GM12878 (cell line): Measurements from ENCODE around the gene HLA-DMA. TPM values are rescaled to one million over a fixed set of nuclear protein-coding genes. Genes with fewer than 3 reads are reported as not detected.

ENCODE experiments used
- ATAC-seq: fragments of 200-7000 bp; cut with Tn5 transposase; 3 replicates; pipeline ENCODE4 v1.9.1; 2020; ENCODE audit warnings: mild to moderate bottlenecking, moderate library complexity
- BruUV-seq: library from RNA; stranded (reverse); fragments of 400-500 nt; replicated peaks from 2 replicates; lab custom pipeline; 2021; lab: Mats Ljungman, UMichigan
- CTCF ChIA-PET: fragments of 300-600 bp; sonication (Branson Sonifier 250); formaldehyde crosslinking; extraction: SDS; loops from one replicate; lab custom pipeline; 2021; ENCODE audit warnings: inconsistent platforms; lab: Yijun Ruan, JAX
- POLR2A ChIA-PET: fragments of 350-600 bp; formaldehyde crosslinking; extraction: SDS; loops from one replicate; lab custom pipeline; 2021; ENCODE audit warnings: inconsistent platforms; lab: Charles Lee
- RAD21 ChIA-PET: fragments of 300-600 bp; sonication (Branson Sonifier 250); formaldehyde crosslinking; loops from one replicate; lab custom pipeline; 2023; ENCODE audit warnings: antibody characterized with exemption; ENCODE audit not compliant: unreplicated experiment; lab: Charles Lee
- SMC1A ChIA-PET: fragments of 300-600 bp; sonication (Branson Sonifier 250); formaldehyde crosslinking; loops from one replicate; lab custom pipeline; 2023; ENCODE audit not compliant: unreplicated experiment, uncharacterized antibody; lab: Charles Lee
- DNase-seq: peaks from one replicate; pipeline ENCODE4 v3.0.0-alpha.2; 2011; ENCODE audit warnings: low read depth, low spot score
- FAIRE-seq: peaks from 3 replicates; lab custom pipeline; 2011; peaks lifted over from hg19 to GRCh38; lab: Jason Lieb, UNC
- H2AFZ ChIP-seq: 2 replicates; pipeline ENCODE4 v1.6.0; 2011; ENCODE audit warnings: low read depth, low read length, control low read depth; ENCODE audit not compliant: control insufficient read depth
- H3K27ac ChIP-seq: 2 replicates; pipeline ENCODE4 v1.5.1; 2011; ENCODE audit warnings: control low read depth; ENCODE audit not compliant: control insufficient read depth, insufficient read depth
- H3K27me3 ChIP-seq, 2 experiments: replicated peaks in 1 of 2; 2 replicates each; pipeline versions ENCODE4 v1.6.0 to v1.6.1; 2011; ENCODE audit warnings: low read length in 1 of 2; ENCODE audit not compliant: control insufficient read depth in 2 of 2, insufficient read depth in 2 of 2
- H3K36me3 ChIP-seq, 2 experiments: 2 replicates each; pipeline ENCODE4 v1.5.1; 2011; ENCODE audit warnings: low read length in 1 of 2; ENCODE audit not compliant: control insufficient read depth in 2 of 2, insufficient read depth in 2 of 2
- H3K4me1 ChIP-seq: 2 replicates; pipeline ENCODE4 v1.6.1; 2011; ENCODE audit warnings: mild to moderate bottlenecking, low read length, moderate library complexity, mixed read lengths; ENCODE audit not compliant: control insufficient read depth, insufficient read depth
- H3K4me2 ChIP-seq: 2 replicates; pipeline ENCODE4 v1.6.0; 2011; ENCODE audit warnings: control low read depth; ENCODE audit not compliant: control insufficient read depth, insufficient read depth
- H3K4me3 ChIP-seq: fragments of 200-600 bp; sonication (generic); 2 replicates; pipeline ENCODE4 v1.5.1; 2016
- H3K79me2 ChIP-seq: 2 replicates; pipeline ENCODE4 v1.6.0; 2011; ENCODE audit warnings: low read length; ENCODE audit not compliant: control insufficient read depth, insufficient read depth
- H3K9ac ChIP-seq: 2 replicates; pipeline ENCODE4 v1.8.0; 2011; ENCODE audit warnings: low read length, control low read depth, mixed read lengths; ENCODE audit not compliant: control insufficient read depth, insufficient read depth
- H3K9me3 ChIP-seq: replicated peaks from 3 replicates; pipeline ENCODE4 v1.5.1; 2011; ENCODE audit warnings: mild to moderate bottlenecking, low read length; ENCODE audit not compliant: control insufficient read depth, insufficient read depth
- H4K20me1 ChIP-seq: 2 replicates; pipeline ENCODE4 v1.6.0; 2011; ENCODE audit not compliant: control insufficient read depth, insufficient read depth
- BHLHE40 ChIP-seq, 2 experiments: fragments of 450-650 bp in 1 of 2; IDR thresholded peaks; 2 replicates each; pipeline ENCODE4 v1.6.1; 2011 to 2017; ENCODE audit warnings: low read depth in 2 of 2, borderline replicate concordance in 1 of 2, improper control_type of control experiment in 1 of 2, low read length in 1 of 2, mild to moderate bottlenecking in 1 of 2
- CEBPB ChIP-seq, 2 experiments: fragments of 150-350 bp in 1 of 2; IDR thresholded peaks; 2 replicates each; pipeline ENCODE4 v1.6.1; 2012 to 2014; ENCODE audit warnings: low read depth in 2 of 2, low read length in 2 of 2, borderline replicate concordance in 1 of 2, inconsistent platforms in 1 of 2
- CREB1 ChIP-seq: IDR thresholded peaks from 2 replicates; pipeline ENCODE4 v1.6.1; 2012; ENCODE audit warnings: low read depth, mild to moderate bottlenecking, inconsistent platforms
- E2F4 ChIP-seq: IDR thresholded peaks from 2 replicates; pipeline ENCODE4 v1.6.1; 2012; ENCODE audit warnings: low read depth, low read length, improper control_type of control experiment
- KAT2A ChIP-seq: conservative IDR thresholded peaks from 2 replicates; pipeline ENCODE4 v1.6.1; 2011; ENCODE audit warnings: low read depth, low read length; ENCODE audit not compliant: control insufficient read depth
- MLLT1 ChIP-seq: fragments of 450-650 bp; IDR thresholded peaks from 2 replicates; pipeline ENCODE4 v1.6.1; 2016; ENCODE audit warnings: mild to moderate bottlenecking
- MTA3 ChIP-seq: IDR thresholded peaks from 2 replicates; pipeline ENCODE4 v1.6.1; 2012; ENCODE audit warnings: low read length, inconsistent platforms, borderline replicate concordance
- MXI1 ChIP-seq: fragments of 150-350 bp; IDR thresholded peaks from 2 replicates; pipeline ENCODE4 v1.6.1; 2011; ENCODE audit warnings: low read depth, mild to moderate bottlenecking, inconsistent platforms, low read length, improper control_type of control experiment
- PML ChIP-seq: IDR thresholded peaks from 2 replicates; pipeline ENCODE4 v1.6.1; 2012; ENCODE audit warnings: low read length, inconsistent platforms
- POLR2AphosphoS2 ChIP-seq: IDR thresholded peaks from 2 replicates; pipeline ENCODE4 v1.6.1; 2011; ENCODE audit warnings: low read depth, mild to moderate bottlenecking, low read length, improper control_type of control experiment, moderate library complexity
- POLR2AphosphoS5 ChIP-seq: IDR thresholded peaks from 2 replicates; pipeline ENCODE4 v1.6.1; 2011; ENCODE audit warnings: mild to moderate bottlenecking, low read length, inconsistent platforms
- POU2F2 ChIP-seq: IDR thresholded peaks from 3 replicates; pipeline ENCODE4 v1.6.1; 2011; ENCODE audit warnings: low read depth, mild to moderate bottlenecking, low read length, borderline replicate concordance
- RB1 ChIP-seq: fragments of 450-650 bp; formaldehyde crosslinking; IDR thresholded peaks from 2 replicates; pipeline ENCODE4 v1.6.1; 2017; ENCODE audit warnings: mild to moderate bottlenecking, borderline replicate concordance
- RFX5 ChIP-seq: IDR thresholded peaks from 2 replicates; pipeline ENCODE4 v1.6.1; 2011; ENCODE audit warnings: low read depth, low read length, improper control_type of control experiment
- SMAD5 ChIP-seq: IDR thresholded peaks from 2 replicates; pipeline ENCODE4 v1.6.1; 2016; ENCODE audit warnings: antibody characterized with exemption, low read depth
- SP1 ChIP-seq: IDR thresholded peaks from one replicate; pipeline ENCODE4 v1.6.1; 2011; ENCODE audit warnings: low read depth, low read length
- TAF1 ChIP-seq: IDR thresholded peaks from 2 replicates; pipeline ENCODE4 v1.6.1; 2011; ENCODE audit warnings: mild to moderate bottlenecking, low read depth, low read length, borderline replicate concordance
- ZBED1 ChIP-seq: IDR thresholded peaks from 2 replicates; pipeline ENCODE4 v1.6.1; 2016; ENCODE audit warnings: borderline replicate concordance
- ZNF207 ChIP-seq: fragments of 450-650 bp; IDR thresholded peaks from 2 replicates; pipeline ENCODE4 v1.6.1; 2014; ENCODE audit warnings: antibody characterized with exemption, mild to moderate bottlenecking, borderline replicate concordance
- ZNF274 ChIP-seq: IDR thresholded peaks from one replicate; pipeline ENCODE4 v1.8.0; 2011; ENCODE audit not compliant: insufficient read length, insufficient read depth
- ZSCAN29 ChIP-seq: fragments of 450-650 bp; IDR thresholded peaks from 2 replicates; pipeline ENCODE4 v1.6.1; 2017; ENCODE audit warnings: mild to moderate bottlenecking, moderate library complexity
- WGBS: methylation state at CpG from one replicate; pipeline ENCODE4 v1.1.6; 2016; ENCODE audit warnings: low lambda C conversion rate; ENCODE audit not compliant: insufficient replicate concordance, insufficient coverage; ENCODE audit errors: missing lambda C conversion rate; 5-methylcytosine and 5-hydroxymethylcytosine counted together
- in situ Hi-C: fragments of 300-500 bp; cut with MboI; formaldehyde crosslinking; loops from 9 replicates; pipeline ENCODE4 v1.14.3; 2018; ENCODE audit warnings: mixed read lengths
- intact Hi-C: fragments of 100-400 bp; cut with micrococcal nuclease; formaldehyde crosslinking; loops from one replicate; pipeline ENCODE4 v1.14.2; 2022; ENCODE audit not compliant: unreplicated experiment
- polyA plus RNA-seq, 11 experiments: library from polyadenylated mRNA; depleted of rRNA in 4 of 11; unstranded in 6 of 11; stranded (reverse) in 5 of 11; fragments of >200 nt; fragmentation: Nextera tagmentation in 4 of 11; fragmentation: Illumina TruSeq in 1 of 11; extraction: Ambion mirVana in 4 of 11; extraction: Trizol in 1 of 11; gene quantifications; 1 replicate in 1 of 11; 2 replicates in 10 of 11; pipeline versions ENCODE4 v1.2.1 to v1.2.3, GENCODE V29; 2011 to 2016; ENCODE audit warnings: inconsistent platforms in 2 of 11, missing spikeins in 2 of 11, low read depth in 1 of 11
- total RNA-seq, 4 experiments: library from RNA; depleted of rRNA in 3 of 4; stranded (reverse); fragments of >200 nt in 3 of 4; fragmentation: Illumina TruSeq in 1 of 4; extraction: Trizol in 1 of 4; gene quantifications; 2 replicates each; pipeline versions ENCODE4 v1.2.1 to v1.2.3, GENCODE V29; 2013 to 2021

Gene HLA-DMA
- total and polyA plus RNA-seq, 10 of the 15 experiments (the other 5 are each of a cell fraction or from before 2014, with no cell fraction given) = 177 to 552 (median 309) TPM

GRCh38 chr6:32940656-32941213 lies 12.2 kb downstream of the HLA-DMA start, which contains the start of gene HLA-DMB:
Gene HLA-DMB, minus strand, starts transcription at chr6:32941028. Its CDS starts 221 bp downstream, at chr6:32940807.
- Histone ChIP-seq H2AFZ (peak within 1 kb of the TSS; percentile 67), H3K4me1 (peaks cover 41% of the 10 kb centered on the region), H3K4me2 (peak within 1 kb of the TSS; percentile 81), H3K27ac (peak within 1 kb of the TSS; percentile 96), H3K27me3 (no peaks in the 10 kb centered on the region), H3K9ac (peak within 1 kb of the TSS; percentile 96), H3K36me3 (peaks cover 15 to 22% of the 10 kb centered on the region in 2 experiments; a peak in 3 of 4 replicates), H3K9me3 (no peaks in the 10 kb centered on the region), H3K4me3 (peak within 1 kb of the TSS; percentile 79), H4K20me1 (no peaks in the 10 kb centered on the region), H3K79me2 (peaks cover 48% of the 10 kb centered on the region)
- peak; percentile 97 for DNase-seq
- SMC1A ChIA-PET = interaction anchor here (0.9 to 15.9 kb wide), 8 partner anchors 7 to 46 kb away, joined by 3 to 354 read pairs (median 11); partner anchors contain the start of genes BRD2 and HLA-DMA
- RAD21 ChIA-PET = interaction anchor here (0.6 to 8.6 kb wide), 15 partner anchors 8 to 135 kb away, joined by 3 to 130 read pairs (median 17); partner anchors contain the start of genes BRD2, HLA-DMA, HLA-DPB1 and TAP2
- ATAC-seq = peak; percentile 74
- CTCF ChIA-PET = interaction anchor here (0.7 to 15.9 kb wide), 15 partner anchors 8 to 120 kb away, joined by 3 to 532 read pairs (median 4); partner anchors contain the start of genes BRD2, HLA-DMA and TAP2
- no TSS peak for BruUV-seq
- peak; percentile 57 for FAIRE-seq
- 1% methylated on average over 9 of the region's 9 CpGs for WGBS
- intact Hi-C loops = loop anchor here (10.0 kb wide), 1 partner anchor 506 kb away; the partner anchor contains the start of gene HLA-DRA
- in situ Hi-C loops = loop anchor here (10.0 kb wide), 1 partner anchor 326 kb away; no protein-coding TSS in a partner anchor
- POLR2A ChIA-PET = interaction anchor here (0.5 to 10.8 kb wide), 14 partner anchors 10 to 132 kb away, joined by 3 to 270 read pairs (median 6); partner anchors contain the start of genes BRD2, HLA-DMA, HLA-DPA1 and PSMB9
- 0 out of 2 replicates have a peak, but pooled peaks have one; percentile 36 for TF ChIP-seq ZSCAN29
- TF ChIP-seq ZBED1 = peak; percentile 63; the same call in 1 of the 2 replicates
- TF ChIP-seq RB1 = no peak
- peak; percentile 93 for TF ChIP-seq POLR2AphosphoS5
- TF ChIP-seq POU2F2 = peak; percentile 55; the same call in 1 of the 3 replicates
- peak; percentile 87 for TF ChIP-seq SMAD5
- TF ChIP-seq MTA3 = peak; percentile 58; the same call in 1 of the 2 replicates
- peak; percentile 91 for TF ChIP-seq PML
- TF ChIP-seq RFX5 = peak; percentile 99
- peak; percentile 84 to 85 for TF ChIP-seq BHLHE40 (IDR thresholded peaks at IDR 0.05; ENCODE audit: borderline replicate concordance in 1 of 2, low read depth in 2 of 2, low read length in 1 of 2)
- no peak for TF ChIP-seq ZNF207
- TF ChIP-seq E2F4 = no peak
- peak; percentile 99 for TF ChIP-seq CREB1
- TF ChIP-seq MXI1 = peak; percentile 38; the same call in 1 of the 2 replicates
- peak; percentile 40 for TF ChIP-seq SP1
- peak in 1 of 2 experiments; percentile 89; a peak in 1 of 4 replicates for TF ChIP-seq CEBPB (IDR thresholded peaks at IDR 0.05; ENCODE audit: borderline replicate concordance in 1 of 2, low read depth in 2 of 2, low read length in 2 of 2)
- TF ChIP-seq ZNF274 = no peak
- no peak for TF ChIP-seq KAT2A
- TF ChIP-seq TAF1 = peak; percentile 75; the same call in 1 of the 2 replicates
- peak; percentile 26; the same call in 1 of the 2 replicates for TF ChIP-seq MLLT1
- no peak; the same call in 1 of the 2 replicates for TF ChIP-seq POLR2AphosphoS2
